ENCODE data around the gene TANGO6.

The TANGO6 gene

DNA sequence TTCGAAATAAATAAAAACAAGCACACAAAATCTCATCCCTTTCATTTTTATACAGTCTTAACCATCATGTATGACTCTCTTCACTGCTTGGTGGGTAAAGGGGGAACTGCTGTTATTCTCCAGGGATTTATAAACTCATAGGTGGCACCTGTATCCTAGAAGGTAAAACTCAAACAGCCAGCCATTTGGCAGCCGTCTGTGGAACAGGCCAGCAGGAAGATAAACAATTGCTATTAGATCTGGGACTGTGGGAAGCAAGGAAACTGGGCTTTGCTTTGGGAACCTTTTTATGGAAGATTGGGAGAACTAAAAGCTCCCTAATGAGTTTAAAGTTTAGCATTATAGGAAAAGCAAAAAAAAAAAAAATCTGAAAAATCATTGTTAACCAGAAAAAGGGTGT, 126.0 kb downstream of the TANGO6 start:
- TF ChIP-seq, protein P1, sequence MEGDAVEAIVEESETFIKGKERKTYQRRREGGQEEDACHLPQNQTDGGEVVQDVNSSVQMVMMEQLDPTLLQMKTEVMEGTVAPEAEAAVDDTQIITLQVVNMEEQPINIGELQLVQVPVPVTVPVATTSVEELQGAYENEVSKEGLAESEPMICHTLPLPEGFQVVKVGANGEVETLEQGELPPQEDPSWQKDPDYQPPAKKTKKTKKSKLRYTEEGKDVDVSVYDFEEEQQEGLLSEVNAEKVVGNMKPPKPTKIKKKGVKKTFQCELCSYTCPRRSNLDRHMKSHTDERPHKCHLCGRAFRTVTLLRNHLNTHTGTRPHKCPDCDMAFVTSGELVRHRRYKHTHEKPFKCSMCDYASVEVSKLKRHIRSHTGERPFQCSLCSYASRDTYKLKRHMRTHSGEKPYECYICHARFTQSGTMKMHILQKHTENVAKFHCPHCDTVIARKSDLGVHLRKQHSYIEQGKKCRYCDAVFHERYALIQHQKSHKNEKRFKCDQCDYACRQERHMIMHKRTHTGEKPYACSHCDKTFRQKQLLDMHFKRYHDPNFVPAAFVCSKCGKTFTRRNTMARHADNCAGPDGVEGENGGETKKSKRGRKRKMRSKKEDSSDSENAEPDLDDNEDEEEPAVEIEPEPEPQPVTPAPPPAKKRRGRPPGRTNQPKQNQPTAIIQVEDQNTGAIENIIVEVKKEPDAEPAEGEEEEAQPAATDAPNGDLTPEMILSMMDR (IDR thresholded peaks at IDR 0.05) = no peak
- no peaks in the 10 kb centered on the region for H3K27me3 ChIP-seq

DNA sequence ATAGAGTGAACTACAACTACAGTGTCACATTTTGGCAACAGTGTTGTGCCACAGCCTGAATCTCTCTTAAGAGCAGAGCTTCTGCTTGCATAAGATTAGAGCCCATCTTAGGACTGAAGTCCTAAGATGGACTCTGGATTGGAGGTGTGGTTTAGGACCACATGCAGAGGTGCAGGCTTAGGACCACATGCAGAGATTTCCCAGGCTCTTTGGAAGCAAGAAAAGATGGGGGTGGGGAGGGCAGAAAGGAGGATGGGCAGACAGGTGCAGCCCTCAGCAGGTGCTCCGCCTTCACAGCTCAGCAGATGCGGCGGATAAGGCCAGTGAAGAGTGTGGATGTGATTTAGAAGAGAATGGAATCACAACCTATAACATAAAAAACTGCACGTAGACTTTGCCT, 128.7 kb downstream of the TANGO6 start:
- TF ChIP-seq, protein P1 (IDR thresholded peaks at IDR 0.05) = no peak
- Histone ChIP-seq H3K4me3 (ENCODE audit: low read depth in 1 of 2, low read length in 1 of 2) (no peak overlapping the region), H3K27ac (no peak overlapping the region), H3K4me1 (ENCODE audit: control insufficient read depth in 1 of 2, insufficient read depth in 1 of 2, low read depth in 1 of 2, low read length in 1 of 2) (no peaks in the 10 kb centered on the region), H3K27me3 (no peaks in the 10 kb centered on the region), H3K9me3 (no peaks in the 10 kb centered on the region), H3K36me3 (peaks cover 32% of the 10 kb centered on the region)

More for the DNA sequence above, 126.0 kb downstream of the TANGO6 start:
- no peak overlapping the region for H3K27ac ChIP-seq
- no peaks in the 10 kb centered on the region for H3K4me1 ChIP-seq (ENCODE audit: control insufficient read depth in 1 of 2, insufficient read depth in 1 of 2, low read depth in 1 of 2, low read length in 1 of 2)
- no peak overlapping the region for H3K4me3 ChIP-seq (ENCODE audit: low read depth in 1 of 2, low read length in 1 of 2)
- no peaks in the 10 kb centered on the region for H3K9me3 ChIP-seq
- H3K36me3 ChIP-seq = peaks cover 13% of the 10 kb centered on the region

DNA sequence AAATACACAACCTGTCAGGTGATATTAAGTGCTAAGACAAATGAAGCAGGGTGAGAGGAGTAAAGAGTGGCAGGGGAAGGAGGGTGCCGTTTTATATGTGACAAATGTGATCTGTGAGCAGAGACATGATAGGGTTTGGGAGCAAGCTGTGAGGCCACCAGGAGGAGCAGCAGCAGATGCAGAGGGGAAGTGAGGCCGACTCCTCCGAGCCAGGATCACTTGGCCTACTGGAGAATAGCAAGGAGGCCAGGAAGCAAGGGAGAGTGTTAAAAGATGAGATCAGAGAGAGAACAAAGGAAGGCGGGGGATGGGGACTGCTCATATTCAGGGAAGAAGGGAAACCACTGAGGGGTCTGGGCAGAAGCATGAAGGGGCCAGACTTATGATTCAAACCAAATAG, 129.4 kb downstream of the TANGO6 start:
- Histone ChIP-seq H3K36me3 (peaks cover 32% of the 10 kb centered on the region), H3K4me1 (ENCODE audit: control insufficient read depth in 1 of 2, insufficient read depth in 1 of 2, low read depth in 1 of 2, low read length in 1 of 2) (no peaks in the 10 kb centered on the region), H3K27ac (no peak overlapping the region), H3K9me3 (no peaks in the 10 kb centered on the region), H3K27me3 (no peaks in the 10 kb centered on the region), H3K4me3 (ENCODE audit: low read depth in 1 of 2, low read length in 1 of 2) (no peak overlapping the region)
- TF ChIP-seq, protein P1 (IDR thresholded peaks at IDR 0.05) = no peak

DNA sequence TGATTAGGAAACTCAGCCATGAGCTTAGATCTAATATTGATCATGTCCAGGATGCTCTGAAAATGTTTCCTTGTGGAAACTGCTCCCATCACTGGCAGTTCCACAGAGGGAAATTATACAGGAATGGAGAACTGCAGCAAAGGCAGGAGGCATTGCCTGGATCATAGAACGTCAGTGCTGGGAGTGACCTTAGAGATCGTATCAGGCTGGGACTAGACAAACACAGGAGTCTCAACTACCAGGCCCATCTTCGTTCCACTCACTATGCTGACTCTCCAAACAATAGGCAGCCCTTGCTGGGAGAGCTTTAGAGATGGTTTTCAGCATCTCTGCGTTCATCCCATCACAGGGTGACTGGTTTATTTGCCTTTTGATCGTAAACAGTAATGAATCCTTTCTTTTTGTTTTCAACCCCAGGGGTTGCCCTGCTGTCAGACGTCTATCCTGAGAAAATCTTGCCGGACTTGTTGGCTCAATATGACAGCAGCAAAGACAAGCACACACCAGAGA, 130.3 kb downstream of the TANGO6 start:
- no peak overlapping the region for H3K27ac ChIP-seq
- TF ChIP-seq, protein P1 (IDR thresholded peaks at IDR 0.05) = no peak
- peaks cover 32% of the 10 kb centered on the region for H3K36me3 ChIP-seq
- no peaks in the 10 kb centered on the region for H3K9me3 ChIP-seq
- no peak overlapping the region for H3K4me3 ChIP-seq (ENCODE audit: low read depth in 1 of 2, low read length in 1 of 2)
- no peaks in the 10 kb centered on the region for H3K27me3 ChIP-seq
- H3K4me1 ChIP-seq (ENCODE audit: control insufficient read depth in 1 of 2, insufficient read depth in 1 of 2, low read depth in 1 of 2, low read length in 1 of 2) = no peaks in the 10 kb centered on the region

DNA sequence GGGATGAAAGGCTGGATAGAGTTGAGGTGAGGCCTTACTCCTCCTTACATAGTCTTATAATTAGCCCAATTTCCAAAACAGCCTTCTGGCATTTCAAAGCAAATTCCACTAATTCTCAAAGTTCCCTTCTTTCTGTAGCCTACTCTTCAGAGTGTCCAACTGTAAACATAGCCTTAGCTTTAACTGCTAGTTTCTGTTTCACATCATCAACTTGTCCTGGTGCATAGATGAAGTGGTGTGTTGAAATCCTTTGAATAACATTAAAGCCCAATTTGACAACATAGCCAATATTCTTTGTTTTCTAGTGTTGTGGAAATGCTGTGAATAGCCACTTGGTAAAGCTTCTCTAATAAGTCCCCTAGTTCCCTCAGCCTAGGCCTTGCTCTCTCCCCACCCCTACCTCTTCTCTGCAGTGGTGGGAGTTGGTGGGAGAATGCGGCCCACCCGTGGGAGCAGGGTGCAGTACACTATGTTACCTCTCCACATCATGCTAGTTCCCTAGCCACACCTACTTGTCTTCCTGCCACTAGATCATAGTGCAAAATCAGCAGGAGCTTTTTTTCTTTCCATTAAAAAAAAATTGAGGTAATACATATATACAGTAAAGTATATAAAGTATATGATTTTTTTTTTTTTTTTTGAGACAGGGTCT, 135.1 kb downstream of the TANGO6 start:
- peaks cover 26% of the 10 kb centered on the region for H3K36me3 ChIP-seq
- TF ChIP-seq, protein P1 (IDR thresholded peaks at IDR 0.05) = no peak
- H3K27ac ChIP-seq = no peak overlapping the region
- H3K4me1 ChIP-seq (ENCODE audit: control insufficient read depth in 1 of 2, insufficient read depth in 1 of 2, low read depth in 1 of 2, low read length in 1 of 2) = no peaks in the 10 kb centered on the region
- H3K9me3 ChIP-seq = no peaks in the 10 kb centered on the region
- no peaks in the 10 kb centered on the region for H3K27me3 ChIP-seq
- H3K4me3 ChIP-seq (ENCODE audit: low read depth in 1 of 2, low read length in 1 of 2) = no peak overlapping the region
